Thyroid gland (tissue), 4 donors: ENCODE measurements around the gene CHRNA7. TPM values are rescaled to one million over a fixed set of nuclear protein-coding genes. Genes with fewer than 3 reads are reported as not detected.

Experiments
- DNase-seq, 2 donors: peaks; one replicate each; pipeline ENCODE4 v3.0.0-alpha.2; 2019
- H3K27ac ChIP-seq, 3 donors: fragments of 200-600 bp; sonication (generic); 1 replicate in 2 of 3; 2 replicates in 1 of 3; pipeline ENCODE4 v1.5.1; 2016 to 2019; ENCODE audit warnings: mild to moderate bottlenecking in 1 of 3, moderate library complexity in 1 of 3
- H3K27me3 ChIP-seq: fragments of 200-600 bp; sonication (generic); one replicate; pipeline ENCODE4 v1.5.1; 2019
- H3K36me3 ChIP-seq, 2 donors: fragments of 200-600 bp; sonication (generic); one replicate each; pipeline ENCODE4 v1.5.1; 2016 to 2019
- H3K4me1 ChIP-seq, 2 donors: fragments of 200-600 bp; sonication (generic); one replicate each; pipeline ENCODE4 v1.5.1; 2017 to 2019
- H3K4me3 ChIP-seq, 3 donors: fragments of 200-600 bp; sonication (generic); replicated peaks in 1 of 3; 1 replicate in 2 of 3; 2 replicates in 1 of 3; pipeline ENCODE4 v1.5.1; 2016; ENCODE audit warnings: mild to moderate bottlenecking in 1 of 3
- H3K9me3 ChIP-seq: fragments of 200-600 bp; sonication (generic); one replicate; pipeline ENCODE4 v1.5.1; 2017
- CTCF ChIP-seq, 6 experiments: fragments of 200-600 bp in 3 of 6; fragments of 450-650 bp in 3 of 6; sonication (generic) in 3 of 6; IDR thresholded peaks; one replicate each; pipeline ENCODE4 v1.5.1; 2016 to 2019; ENCODE audit warnings: antibody characterized with exemption in 6 of 6, mild to moderate bottlenecking in 2 of 6, inconsistent platforms in 1 of 6, moderate library complexity in 1 of 6
- POLR2A ChIP-seq, 2 donors: fragments of 450-650 bp; IDR thresholded peaks; one replicate each; pipeline ENCODE4 v1.6.1; 2017; ENCODE audit warnings: antibody characterized with exemption in 2 of 2, mild to moderate bottlenecking in 2 of 2, moderate library complexity in 1 of 2
- WGBS, 2 donors: methylation state at CpG; one replicate each; pipeline ENCODE4 v1.1.5; 2017; 5-methylcytosine and 5-hydroxymethylcytosine counted together
- intact Hi-C: fragments of 100-400 bp; cut with DNase I; formaldehyde crosslinking; loops from one replicate; pipeline ENCODE4 v1.15.1; 2023
- total RNA-seq, 4 donors: library from RNA; depleted of rRNA; stranded (reverse); fragments of >200 nt; gene quantifications; one replicate each; pipeline ENCODE4 v1.2.3, GENCODE V29; 2016

The CHRNA7 gene
- total RNA-seq, 4 donors from 2014 or later = 10.2 to 12.6 (median 12.0) TPM

DNA sequence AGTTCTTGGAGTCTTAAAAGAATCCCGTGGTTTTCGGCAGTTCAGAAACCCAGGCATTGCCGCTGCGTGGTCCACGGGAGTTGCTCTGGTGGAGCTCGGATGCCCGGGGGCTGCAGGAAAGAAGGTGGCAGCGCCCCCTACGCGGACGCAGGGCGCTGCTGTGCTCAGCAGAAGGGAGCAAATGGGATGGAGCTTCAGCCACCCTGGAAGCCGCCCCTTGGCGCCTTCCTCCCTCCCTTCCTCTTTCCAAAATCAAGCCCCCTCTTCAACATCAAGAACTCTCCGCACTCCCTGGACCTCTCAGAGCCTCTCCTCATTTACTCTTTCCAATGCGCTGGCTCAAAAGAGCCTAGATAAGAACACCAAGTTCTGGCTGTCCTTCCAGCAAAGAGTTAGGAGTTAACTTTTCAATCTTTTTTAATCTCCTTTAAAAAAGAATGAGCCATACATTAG, 880 bp upstream of the CHRNA7 start:
- H3K9me3 ChIP-seq = no peaks in the 10 kb centered on the region
- peak overlapping the region in 2 of 3 donors; percentile 30 to 59 for H3K27ac ChIP-seq
- H3K4me3 ChIP-seq = peak overlapping the region in 1 of 3 donors; percentile 53
- TF ChIP-seq POLR2A (IDR thresholded peaks at IDR 0.05) (no peak), CTCF (IDR thresholded peaks at IDR 0.05) (peak; percentile 6 to 45 (median 16))
- H3K36me3 ChIP-seq = no peaks in the 10 kb centered on the region
- H3K27me3 ChIP-seq = no peaks in the 10 kb centered on the region
- peaks cover 8 to 9% of the 10 kb centered on the region in 2 donors for H3K4me1 ChIP-seq
- peak; percentile 39 to 55 for DNase-seq
- WGBS, 2 donors = 0 to 2% methylated on average over 7 to 16 of the region's 16 CpGs
- intact Hi-C loops = no loop called here

DNA sequence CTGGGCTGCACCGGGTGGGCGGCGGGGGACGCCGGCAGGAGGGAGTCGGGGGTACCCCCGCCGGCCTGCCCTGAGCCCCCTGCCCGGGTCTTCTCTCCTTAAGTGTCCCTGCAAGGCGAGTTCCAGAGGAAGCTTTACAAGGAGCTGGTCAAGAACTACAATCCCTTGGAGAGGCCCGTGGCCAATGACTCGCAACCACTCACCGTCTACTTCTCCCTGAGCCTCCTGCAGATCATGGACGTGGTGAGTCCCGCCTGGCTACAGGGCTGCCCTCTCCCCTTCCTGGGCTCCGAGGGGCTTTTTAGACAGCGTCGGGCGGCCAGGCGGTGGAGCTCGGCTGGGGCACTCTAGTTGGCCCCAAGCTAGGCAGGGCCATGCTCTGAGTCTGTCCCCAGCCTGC, 480 bp downstream of the CHRNA7 start:
- Histone ChIP-seq H3K4me1 (peaks cover 8 to 9% of the 10 kb centered on the region in 2 donors), H3K27ac (peak overlapping the region in 2 of 3 donors; percentile 57 to 67), H3K9me3 (no peaks in the 10 kb centered on the region), H3K4me3 (peak overlapping the region; percentile 14 to 55 (median 53)), H3K27me3 (no peaks in the 10 kb centered on the region), H3K36me3 (no peaks in the 10 kb centered on the region)
- intact Hi-C loops = no loop called here
- 5 to 14% methylated on average over 7 to 10 of the region's 21 CpGs for WGBS, 2 donors
- peak; percentile 62 to 72 for DNase-seq
- no peak for TF ChIP-seq CTCF (IDR thresholded peaks at IDR 0.05)
- TF ChIP-seq POLR2A (IDR thresholded peaks at IDR 0.05) = no peak

DNA sequence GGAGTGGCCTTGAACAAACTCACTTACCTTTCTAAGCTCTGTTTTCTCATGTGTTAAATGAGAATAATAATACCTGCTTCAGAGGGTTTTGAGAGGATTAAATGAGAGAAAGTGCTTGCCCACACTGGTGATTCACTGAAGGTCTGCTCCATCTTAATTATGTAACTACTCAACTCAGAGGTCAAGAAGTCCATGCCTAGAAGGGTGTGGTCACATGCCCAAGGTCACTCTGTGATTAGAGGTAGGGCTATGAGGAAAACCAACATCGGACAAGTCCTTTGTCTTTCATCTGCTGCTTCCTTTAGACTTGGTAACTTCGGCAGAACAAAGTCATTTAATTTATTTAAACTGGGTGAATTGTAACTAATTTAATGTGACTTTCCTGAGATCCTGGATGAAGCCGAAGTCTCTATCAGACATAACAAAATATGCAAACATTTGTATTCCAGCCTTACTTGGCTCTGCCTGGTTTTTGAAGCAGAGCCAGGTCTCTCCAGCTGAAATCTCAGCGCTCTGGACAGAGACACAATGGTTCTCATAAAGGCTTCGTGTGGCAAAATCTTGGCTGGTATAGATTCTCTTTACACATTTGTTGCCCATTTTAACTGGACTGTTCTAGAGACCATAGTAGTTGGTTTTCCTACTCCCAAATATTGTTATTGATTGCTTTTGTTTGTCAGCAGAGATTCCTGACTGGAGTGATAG, 3.0 kb downstream of the CHRNA7 start:
- intact Hi-C loops = no loop called here
- no peak overlapping the region for H3K4me3 ChIP-seq
- no peaks in the 10 kb centered on the region for H3K9me3 ChIP-seq
- no peaks in the 10 kb centered on the region for H3K27me3 ChIP-seq
- no peak overlapping the region for H3K27ac ChIP-seq
- H3K36me3 ChIP-seq = no peaks in the 10 kb centered on the region
- H3K4me1 ChIP-seq = peaks cover 8 to 9% of the 10 kb centered on the region in 2 donors
- DNase-seq = peak in 1 of 2 donors; percentile 12
- 53 to 57% methylated on average over 5 of the region's 5 CpGs for WGBS, 2 donors
- no peak for TF ChIP-seq CTCF (IDR thresholded peaks at IDR 0.05)
- TF ChIP-seq POLR2A (IDR thresholded peaks at IDR 0.05) = no peak

- Histone ChIP-seq H3K4me1 (peaks cover 8 to 9% of the 10 kb centered on the region in 2 donors), H3K27ac (no peak overlapping the region), H3K27me3 (no peaks in the 10 kb centered on the region), H3K4me3 (no peak overlapping the region), H3K9me3 (no peaks in the 10 kb centered on the region), H3K36me3 (no peaks in the 10 kb centered on the region)
- TF ChIP-seq POLR2A (IDR thresholded peaks at IDR 0.05) (no peak), CTCF (IDR thresholded peaks at IDR 0.05) (no peak)
- intact Hi-C loops = no loop called here
- no peak for DNase-seq
Observed at GRCh38 chr15:32034106-32034505, 3.8 kb downstream of the CHRNA7 start.

DNA sequence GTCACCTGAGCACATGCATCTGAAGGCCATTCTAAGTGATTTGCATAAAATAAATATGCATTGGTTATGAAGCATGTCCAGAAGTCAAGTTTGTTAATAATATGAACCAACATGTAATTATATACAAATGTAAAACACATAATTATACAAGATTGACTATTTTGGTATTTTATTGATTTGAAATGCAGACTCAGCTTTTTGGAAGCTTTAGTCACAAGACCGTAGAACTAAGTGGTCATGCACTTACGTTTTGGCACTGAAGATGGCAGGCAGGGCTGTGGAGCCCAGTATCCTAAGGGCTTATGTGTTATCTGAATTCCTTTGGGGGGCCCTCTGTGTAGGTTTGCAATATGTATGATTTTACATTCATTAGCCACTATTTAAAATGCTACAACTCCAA, 5.0 kb downstream of the CHRNA7 start:
- peaks cover 8 to 9% of the 10 kb centered on the region in 2 donors for H3K4me1 ChIP-seq
- intact Hi-C loops = no loop called here
- 85 to 92% methylated on average over 2 of the region's 2 CpGs for WGBS, 2 donors
- no peak for DNase-seq
- no peaks in the 10 kb centered on the region for H3K27me3 ChIP-seq
- H3K9me3 ChIP-seq = no peaks in the 10 kb centered on the region
- H3K36me3 ChIP-seq = no peaks in the 10 kb centered on the region
- no peak overlapping the region for H3K27ac ChIP-seq
- no peak overlapping the region for H3K4me3 ChIP-seq
- TF ChIP-seq POLR2A (IDR thresholded peaks at IDR 0.05) (no peak), CTCF (IDR thresholded peaks at IDR 0.05) (no peak)
